ENCODE measurements around the gene MYLK4. TPM values are rescaled to one million over a fixed set of nuclear protein-coding genes. Genes with fewer than 3 reads are reported as not detected.

MYLK4 gene
- total and polyA plus RNA-seq, 5 donors from 2014 or later = 0.20 to 0.91 (median 0.37) TPM; not detected in 2

DNA sequence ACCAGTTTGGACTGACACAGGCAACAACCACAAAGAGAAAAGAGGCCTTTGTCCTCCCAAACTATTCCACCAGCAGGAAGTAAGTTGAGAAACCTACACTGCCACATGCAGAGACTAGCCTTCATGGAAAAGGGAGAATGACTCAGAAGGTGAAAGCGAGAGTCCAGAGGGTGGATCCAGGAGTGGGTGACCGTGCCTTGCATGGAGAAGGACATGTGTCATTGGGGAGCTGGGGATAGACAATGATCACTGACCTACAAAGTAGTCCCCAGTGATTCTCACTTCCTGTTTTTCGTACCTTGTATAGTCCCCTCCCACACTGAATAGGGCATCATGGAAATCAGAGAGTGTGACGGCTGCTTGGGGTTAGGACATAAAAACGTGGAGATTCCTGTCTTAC, 91.9 kb downstream of the MYLK4 start:
- no peak for DNase-seq

GRCh38 chr6:2656460-2657079, 94.2 kb downstream of the MYLK4 start:
- Histone ChIP-seq H3K27ac (ENCODE audit: insufficient read depth, low read length, poor library complexity, severe bottlenecking) (no peak overlapping the region), H3K4me1 (ENCODE audit: control insufficient read depth, insufficient read depth, low read length, poor library complexity, severe bottlenecking) (no peaks in the 10 kb centered on the region), H3K9me3 (ENCODE audit: control insufficient read depth in 2 of 2, low read length in 2 of 2) (no peaks in the 10 kb centered on the region), H3K4me3 (ENCODE audit: low read depth, low read length) (no peak overlapping the region), H3K27me3 (ENCODE audit: control insufficient read depth, insufficient read depth, low read length) (peaks cover 2% of the 10 kb centered on the region), H3K36me3 (ENCODE audit: control insufficient read depth, insufficient read depth, low read length) (no peaks in the 10 kb centered on the region)
- Mint-ChIP-seq H3K27me3 (peaks cover 35% of the 10 kb centered on the region), H3K4me1 (peaks cover 0 to 7% (median 0%) of the 10 kb centered on the region in 4 donors), H3K36me3 (no peaks in the 10 kb centered on the region), H3K27ac (no peak overlapping the region), H3K9me3 (peaks cover 0 to 9% (median 2%) of the 10 kb centered on the region in 7 donors), H3K4me3 (no peak overlapping the region)
- ATAC-seq (ENCODE audit: low read depth in 2 of 2) = no peak
- DNase-seq = no peak

More for the DNA sequence above, 91.9 kb downstream of the MYLK4 start:
- Histone ChIP-seq H3K36me3 (ENCODE audit: control insufficient read depth, insufficient read depth, low read length) (no peaks in the 10 kb centered on the region), H3K9me3 (ENCODE audit: control insufficient read depth in 2 of 2, low read length in 2 of 2) (no peaks in the 10 kb centered on the region), H3K27me3 (ENCODE audit: control insufficient read depth, insufficient read depth, low read length) (peaks cover 2% of the 10 kb centered on the region), H3K4me3 (ENCODE audit: low read depth, low read length) (no peak overlapping the region), H3K27ac (ENCODE audit: insufficient read depth, low read length, poor library complexity, severe bottlenecking) (no peak overlapping the region), H3K4me1 (ENCODE audit: control insufficient read depth, insufficient read depth, low read length, poor library complexity, severe bottlenecking) (no peaks in the 10 kb centered on the region)
- Mint-ChIP-seq H3K4me3 (no peak overlapping the region), H3K4me1 (peaks cover 0 to 7% (median 0%) of the 10 kb centered on the region in 4 donors), H3K27me3 (peaks cover 19% of the 10 kb centered on the region), H3K36me3 (no peaks in the 10 kb centered on the region), H3K9me3 (peaks cover 0 to 4% (median 0%) of the 10 kb centered on the region in 7 donors), H3K27ac (peak overlapping the region in 1 of 3 donors; percentile 49)
- ATAC-seq (ENCODE audit: low read depth in 2 of 2) = no peak

DNA sequence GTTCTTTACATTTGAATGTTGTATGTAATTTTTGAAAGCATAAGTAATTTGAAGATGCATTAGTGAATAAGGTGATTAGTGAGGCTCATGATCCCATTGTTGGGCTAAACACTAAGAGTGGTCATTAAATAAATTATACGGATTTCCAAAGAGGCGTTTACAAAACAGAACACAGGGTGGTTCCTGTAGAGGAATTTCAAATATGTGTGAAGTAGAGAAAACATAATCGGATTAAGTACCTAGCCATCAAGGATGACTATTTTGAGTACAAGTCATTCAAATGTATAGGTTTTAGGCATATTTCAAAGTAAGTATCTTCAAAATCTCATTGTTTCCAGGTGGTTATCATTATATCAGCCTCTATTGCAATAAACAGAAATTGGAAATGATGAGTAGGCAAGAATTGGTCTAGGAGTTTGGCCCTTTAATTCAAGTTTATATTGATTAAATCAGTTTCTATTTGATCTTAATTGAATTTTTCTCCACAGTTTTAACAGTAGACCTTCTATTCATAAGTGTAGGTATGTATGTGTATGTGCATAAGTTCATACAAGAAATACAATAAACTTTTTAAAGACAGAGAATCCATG, 94.8 kb downstream of the MYLK4 start:
- Mint-ChIP-seq H3K9me3 (peaks cover 0 to 9% (median 2%) of the 10 kb centered on the region in 7 donors), H3K4me1 (peaks cover 0 to 7% (median 0%) of the 10 kb centered on the region in 4 donors), H3K36me3 (no peaks in the 10 kb centered on the region), H3K27ac (no peak overlapping the region), H3K27me3 (peaks cover 35% of the 10 kb centered on the region), H3K4me3 (no peak overlapping the region)
- Histone ChIP-seq H3K4me3 (ENCODE audit: low read depth, low read length) (no peak overlapping the region), H3K9me3 (ENCODE audit: control insufficient read depth in 2 of 2, low read length in 2 of 2) (no peaks in the 10 kb centered on the region), H3K27ac (ENCODE audit: insufficient read depth, low read length, poor library complexity, severe bottlenecking) (no peak overlapping the region), H3K27me3 (ENCODE audit: control insufficient read depth, insufficient read depth, low read length) (peaks cover 2% of the 10 kb centered on the region), H3K4me1 (ENCODE audit: control insufficient read depth, insufficient read depth, low read length, poor library complexity, severe bottlenecking) (no peaks in the 10 kb centered on the region), H3K36me3 (ENCODE audit: control insufficient read depth, insufficient read depth, low read length) (no peaks in the 10 kb centered on the region)
- ATAC-seq (ENCODE audit: low read depth in 2 of 2) = no peak
- no peak for DNase-seq

DNA sequence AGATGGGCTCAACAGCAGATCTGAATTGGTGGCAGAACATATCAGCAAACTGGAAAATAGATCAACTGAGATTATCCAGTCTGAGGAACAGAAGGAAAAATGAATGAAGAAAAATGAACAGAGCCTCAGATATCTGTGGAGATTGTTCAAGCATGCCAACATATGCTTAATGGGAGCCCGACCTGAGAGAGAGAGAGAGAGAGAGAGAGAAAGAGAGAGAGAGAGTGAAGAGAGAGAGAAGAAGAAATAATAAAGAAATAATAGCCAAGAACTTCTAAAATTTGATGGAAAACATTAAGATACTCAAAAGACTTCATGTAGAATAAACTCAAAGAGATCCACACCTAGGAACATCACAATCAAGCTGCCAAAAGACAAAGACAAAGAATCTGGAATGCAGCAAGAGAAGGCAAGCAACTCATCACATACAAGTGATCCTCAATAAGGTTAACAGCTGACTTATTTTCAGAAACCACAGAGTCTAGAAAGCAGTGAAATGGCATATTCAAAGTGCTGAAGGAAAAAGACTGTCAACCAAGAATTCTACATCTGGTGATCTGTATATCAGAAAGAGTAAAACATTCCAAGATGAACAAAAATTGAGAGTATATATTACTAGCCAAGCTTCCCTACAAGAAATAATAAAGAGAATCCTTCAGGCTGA, 97.2 kb downstream of the MYLK4 start:
- H3K27ac Mint-ChIP-seq = no peak overlapping the region
- Histone ChIP-seq H3K9me3 (ENCODE audit: control insufficient read depth in 2 of 2, low read length in 2 of 2) (no peaks in the 10 kb centered on the region), H3K36me3 (ENCODE audit: control insufficient read depth, insufficient read depth, low read length) (no peaks in the 10 kb centered on the region), H3K27me3 (ENCODE audit: control insufficient read depth, insufficient read depth, low read length) (peaks cover 9% of the 10 kb centered on the region), H3K27ac (ENCODE audit: insufficient read depth, low read length, poor library complexity, severe bottlenecking) (no peak overlapping the region), H3K4me1 (ENCODE audit: control insufficient read depth, insufficient read depth, low read length, poor library complexity, severe bottlenecking) (no peaks in the 10 kb centered on the region), H3K4me3 (ENCODE audit: low read depth, low read length) (no peak overlapping the region)
- no peaks in the 10 kb centered on the region for H3K36me3 Mint-ChIP-seq
- H3K27me3 Mint-ChIP-seq = peaks cover 45% of the 10 kb centered on the region
- H3K4me3 Mint-ChIP-seq = no peak overlapping the region
- DNase-seq = no peak
- peaks cover 0 to 6% (median under 1%) of the 10 kb centered on the region in 7 donors for H3K9me3 Mint-ChIP-seq
- H3K4me1 Mint-ChIP-seq = peaks cover 0 to 2% (median 0%) of the 10 kb centered on the region in 4 donors
- no peak for ATAC-seq (ENCODE audit: low read depth in 2 of 2)

- H3K4me3 Mint-ChIP-seq = no peak overlapping the region
- Histone ChIP-seq H3K36me3 (ENCODE audit: control insufficient read depth, insufficient read depth, low read length) (no peaks in the 10 kb centered on the region), H3K9me3 (ENCODE audit: control insufficient read depth in 2 of 2, low read length in 2 of 2) (no peaks in the 10 kb centered on the region)
Observed at GRCh38 chr6:2652611-2653010, 98.1 kb downstream of the MYLK4 start.

DNA sequence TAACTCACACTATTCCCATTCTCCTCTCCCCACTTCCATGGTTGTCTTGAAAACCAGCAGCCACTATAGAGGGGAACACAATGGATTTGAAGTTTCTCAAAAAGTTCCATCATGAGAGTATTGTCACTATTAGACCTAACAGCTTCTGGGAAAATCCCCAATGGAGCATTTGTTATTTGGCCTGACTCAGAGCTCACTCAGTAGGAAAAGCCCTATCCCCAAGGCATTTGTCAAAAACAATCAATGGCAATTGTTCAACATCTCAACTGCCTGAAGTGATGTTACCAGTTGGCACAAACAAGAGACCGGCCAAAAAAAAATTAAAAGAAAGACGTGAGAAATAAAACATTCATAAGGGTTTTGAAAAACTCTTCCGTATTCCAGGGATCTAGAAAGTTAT, 98.8 kb downstream of the MYLK4 start:
- Histone ChIP-seq H3K9me3 (ENCODE audit: control insufficient read depth in 2 of 2, low read length in 2 of 2) (no peaks in the 10 kb centered on the region), H3K27ac (ENCODE audit: insufficient read depth, low read length, poor library complexity, severe bottlenecking) (no peak overlapping the region), H3K27me3 (ENCODE audit: control insufficient read depth, insufficient read depth, low read length) (peaks cover 14% of the 10 kb centered on the region), H3K36me3 (ENCODE audit: control insufficient read depth, insufficient read depth, low read length) (no peaks in the 10 kb centered on the region), H3K4me3 (ENCODE audit: low read depth, low read length) (no peak overlapping the region), H3K4me1 (ENCODE audit: control insufficient read depth, insufficient read depth, low read length, poor library complexity, severe bottlenecking) (no peaks in the 10 kb centered on the region)
- Mint-ChIP-seq H3K9me3 (peaks cover 0 to 8% (median 0%) of the 10 kb centered on the region in 7 donors), H3K27me3 (peaks cover 50% of the 10 kb centered on the region), H3K27ac (no peak overlapping the region), H3K4me1 (no peaks in the 10 kb centered on the region), H3K4me3 (no peak overlapping the region), H3K36me3 (no peaks in the 10 kb centered on the region)
- ATAC-seq (ENCODE audit: low read depth in 2 of 2) (no peak), DNase-seq (no peak)

More at GRCh38 chr6:2652611-2653010, 98.1 kb downstream of the MYLK4 start:
- ATAC-seq (ENCODE audit: low read depth in 2 of 2) (no peak), DNase-seq (no peak)
- H3K9me3 Mint-ChIP-seq = peaks cover 0 to 8% (median 0%) of the 10 kb centered on the region in 7 donors
- Histone ChIP-seq H3K27me3 (ENCODE audit: control insufficient read depth, insufficient read depth, low read length) (peaks cover 9% of the 10 kb centered on the region), H3K4me1 (ENCODE audit: control insufficient read depth, insufficient read depth, low read length, poor library complexity, severe bottlenecking) (no peaks in the 10 kb centered on the region), H3K27ac (ENCODE audit: insufficient read depth, low read length, poor library complexity, severe bottlenecking) (no peak overlapping the region), H3K4me3 (ENCODE audit: low read depth, low read length) (no peak overlapping the region)
- H3K27ac Mint-ChIP-seq = no peak overlapping the region
- no peaks in the 10 kb centered on the region for H3K36me3 Mint-ChIP-seq
- H3K4me1 Mint-ChIP-seq = no peaks in the 10 kb centered on the region
- peaks cover 46% of the 10 kb centered on the region for H3K27me3 Mint-ChIP-seq

GRCh38 chr6:2651536-2651935, 99.2 kb downstream of the MYLK4 start:
- Mint-ChIP-seq H3K27me3 (peaks cover 52% of the 10 kb centered on the region), H3K36me3 (no peaks in the 10 kb centered on the region), H3K4me1 (no peaks in the 10 kb centered on the region), H3K27ac (no peak overlapping the region), H3K9me3 (peaks cover 0 to 8% (median 0%) of the 10 kb centered on the region in 7 donors), H3K4me3 (no peak overlapping the region)
- Histone ChIP-seq H3K27me3 (ENCODE audit: control insufficient read depth, insufficient read depth, low read length) (peaks cover 15% of the 10 kb centered on the region), H3K4me1 (ENCODE audit: control insufficient read depth, insufficient read depth, low read length, poor library complexity, severe bottlenecking) (no peaks in the 10 kb centered on the region), H3K9me3 (ENCODE audit: control insufficient read depth in 2 of 2, low read length in 2 of 2) (no peaks in the 10 kb centered on the region), H3K4me3 (ENCODE audit: low read depth, low read length) (no peak overlapping the region), H3K36me3 (ENCODE audit: control insufficient read depth, insufficient read depth, low read length) (no peaks in the 10 kb centered on the region), H3K27ac (ENCODE audit: insufficient read depth, low read length, poor library complexity, severe bottlenecking) (no peak overlapping the region)
- ATAC-seq (ENCODE audit: low read depth in 2 of 2) (no peak), DNase-seq (no peak)

Data from CD4-positive, CD25-positive, alpha-beta regulatory T cell (primary cell).